HG02571 (cell line): ENCODE measurements around the gene PARD3.
"Not testable (repeated sequence)": the region's sequence is repeated elsewhere in the genome, so short reads cannot be mapped to it uniquely, and the experiment has no call there.

ENCODE experiments used
- ATAC-seq: cut with Tn5 transposase; IDR thresholded peaks from one replicate; pipeline ENCODE4 v1.9.1; 2021; ENCODE audit warnings: mild to moderate bottlenecking, moderate library complexity; ENCODE audit not compliant: unreplicated experiment

Gene PARD3

GRCh38 chr10:34800624-34801023 is 14.5 kb downstream of the PARD3 start:
- no peak for ATAC-seq

DNA sequence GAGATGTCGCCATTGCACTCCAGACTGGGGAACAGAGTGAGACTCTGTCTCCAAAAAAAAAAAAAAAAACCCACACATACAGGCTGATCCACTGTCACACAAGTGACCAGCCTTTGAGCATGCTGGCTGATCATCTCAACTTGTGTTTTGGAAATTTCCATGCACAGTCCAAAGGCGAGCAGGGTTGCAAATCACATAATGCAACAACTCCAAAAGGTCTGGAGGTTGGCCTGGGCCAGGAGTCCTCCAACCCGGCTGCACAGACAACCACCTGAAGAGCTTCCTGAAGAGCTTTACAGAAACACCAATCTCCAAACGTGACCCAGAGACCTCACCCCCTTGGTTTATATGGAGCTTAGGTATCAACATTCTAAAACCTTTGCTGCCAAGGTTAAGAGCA is 16.4 kb downstream of the PARD3 start:
- ATAC-seq, result no peak

DNA sequence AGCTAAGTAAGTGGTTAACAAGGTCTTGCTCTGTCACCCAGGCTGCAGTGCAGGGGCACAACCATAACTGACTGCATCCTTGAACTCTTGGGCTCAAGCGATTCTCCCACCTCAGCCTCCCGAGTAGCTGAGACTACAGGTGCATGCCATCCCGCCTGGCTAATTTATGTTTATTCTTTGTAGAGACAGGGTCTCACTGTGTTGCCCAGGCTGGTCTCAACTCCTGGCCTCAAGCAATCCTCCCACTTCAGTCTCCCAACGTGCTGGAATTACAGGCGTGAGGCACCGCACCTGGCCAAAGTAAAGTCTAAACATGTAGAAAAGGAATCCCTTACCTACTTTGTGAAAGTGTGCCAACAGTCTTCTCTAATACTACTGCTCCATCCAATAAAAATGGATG is 17.9 kb downstream of the PARD3 start:
- no peak for ATAC-seq

GRCh38 chr10:34796133-34796532 is 19.0 kb downstream of the PARD3 start:
- no peak for ATAC-seq

DNA sequence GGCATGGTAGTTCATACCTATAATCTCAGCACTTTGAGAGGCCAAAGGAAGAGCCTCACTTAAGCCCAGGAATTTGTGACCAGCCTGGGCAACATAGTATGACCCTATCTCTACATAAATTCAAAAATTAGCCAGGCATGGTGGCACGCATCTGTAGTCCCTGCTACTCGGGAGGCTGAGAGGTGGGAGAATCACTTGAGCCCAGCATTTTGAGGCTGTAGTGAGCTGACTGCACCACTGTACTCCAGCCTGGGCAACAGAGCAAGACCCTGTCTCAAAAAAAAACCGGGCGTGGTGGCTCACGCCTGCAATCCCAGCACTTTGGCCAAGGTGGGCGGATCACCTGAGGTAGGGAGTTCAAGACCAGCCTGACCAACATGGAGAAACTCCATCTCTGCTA is 19.8 kb downstream of the PARD3 start:
- no peak for ATAC-seq

GRCh38 chr10:34794835-34795234 is 20.3 kb downstream of the PARD3 start:
- ATAC-seq, result no peak

DNA sequence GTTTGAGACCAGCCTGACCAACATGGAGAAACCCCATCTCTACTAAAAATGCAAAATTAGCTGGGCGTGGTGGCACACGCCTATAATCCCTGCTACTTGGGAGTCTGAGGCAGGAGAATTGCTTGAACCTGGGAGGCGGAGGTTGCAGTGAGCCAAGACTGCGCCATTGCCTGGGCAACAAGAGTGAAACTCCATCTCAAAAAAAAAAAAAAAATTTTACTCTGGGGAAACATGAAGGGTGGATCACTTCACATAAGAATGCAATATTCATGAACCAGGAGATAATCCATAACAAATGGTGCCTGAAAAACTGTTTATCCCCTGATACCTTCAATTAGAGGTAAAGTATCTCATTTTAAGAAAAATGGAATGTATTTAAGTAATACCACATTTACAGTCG is 21.5 kb downstream of the PARD3 start:
- not testable (repeated sequence) for ATAC-seq

DNA sequence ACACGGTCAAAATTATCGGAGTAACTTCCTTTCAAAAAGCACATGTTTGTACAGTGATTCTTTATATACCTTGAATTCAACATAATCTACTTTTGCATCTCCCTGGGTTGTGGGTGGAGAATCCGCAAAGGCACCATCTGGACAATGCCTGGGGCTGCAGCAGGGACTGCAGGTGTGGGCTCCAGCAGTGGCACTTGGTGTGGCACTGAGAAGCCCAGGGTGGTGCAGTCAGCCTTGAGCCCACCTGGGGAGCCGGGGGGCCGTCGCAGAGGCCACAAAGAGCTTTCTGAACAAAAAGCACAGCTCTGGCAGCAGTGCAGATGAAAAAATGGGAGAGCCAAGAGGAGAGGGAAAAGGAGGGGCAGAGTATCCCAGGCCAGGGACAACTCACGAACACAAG is 22.2 kb downstream of the PARD3 start:
- ATAC-seq, result no peak

DNA sequence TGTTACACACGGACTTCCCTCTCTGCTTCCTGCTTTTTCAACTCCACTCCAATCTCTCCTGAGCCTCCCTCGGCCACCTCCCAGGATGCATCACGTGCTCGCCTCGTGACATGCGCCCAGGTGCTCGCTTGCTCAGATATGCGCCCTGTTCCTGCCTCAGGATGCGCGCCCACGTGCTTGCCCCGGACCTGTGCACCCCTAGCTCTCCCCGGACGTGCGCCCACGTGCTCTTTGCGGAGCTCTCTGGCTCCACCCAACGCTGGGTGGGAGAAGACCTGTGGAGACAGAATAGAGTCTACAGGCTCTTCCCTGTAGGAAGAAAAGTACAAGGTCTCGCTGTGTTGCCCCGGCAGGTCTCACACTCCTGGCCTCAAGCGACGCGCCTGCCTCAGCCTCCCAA is 23.1 kb downstream of the PARD3 start:
- ATAC-seq, result no peak

DNA sequence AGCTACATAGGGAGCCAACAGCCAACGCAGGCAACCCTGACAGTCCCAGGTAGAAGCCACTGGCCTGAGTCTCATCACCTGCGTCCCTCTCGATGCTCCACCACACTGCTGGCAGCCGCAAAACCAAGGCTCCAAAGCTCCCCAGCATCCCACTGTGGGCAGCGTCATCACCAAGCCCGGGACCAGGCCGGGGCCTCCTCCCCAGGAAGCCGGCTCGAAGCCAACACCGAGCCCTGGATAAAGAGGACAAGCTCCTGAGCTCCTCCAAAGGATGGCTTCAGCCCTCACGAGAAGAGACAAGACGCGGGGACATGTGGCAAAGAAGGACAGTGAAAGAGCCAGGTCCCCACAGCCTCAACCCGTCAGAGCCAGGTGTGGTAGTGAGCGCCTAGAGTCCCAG is 23.9 kb downstream of the PARD3 start:
- no peak for ATAC-seq

DNA sequence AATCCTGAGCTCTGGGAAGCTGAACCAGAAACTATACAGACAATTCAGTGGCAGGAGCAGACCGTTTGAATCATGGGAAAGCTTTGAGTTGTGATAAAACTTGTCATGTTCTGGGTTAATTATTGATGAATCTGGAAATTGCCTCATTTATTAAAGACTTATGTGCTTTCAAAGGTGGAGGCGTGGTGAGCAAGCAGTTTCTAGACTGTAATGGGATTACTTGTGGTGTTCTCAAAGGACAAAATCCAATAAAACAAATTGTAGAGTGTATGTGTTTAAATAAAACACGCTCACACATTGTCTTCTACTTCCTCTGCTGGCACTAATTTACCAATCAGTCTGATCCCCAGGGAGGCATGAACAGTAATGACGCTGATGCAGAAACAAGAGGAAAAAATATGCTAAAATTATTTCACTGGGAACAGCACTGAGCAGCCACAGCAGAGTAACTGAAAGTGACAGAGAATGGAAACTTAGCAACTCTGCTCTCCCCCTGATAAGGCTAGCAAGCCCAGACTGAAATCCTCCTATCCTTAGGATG is 25.1 kb downstream of the PARD3 start:
- ATAC-seq, result no peak

DNA sequence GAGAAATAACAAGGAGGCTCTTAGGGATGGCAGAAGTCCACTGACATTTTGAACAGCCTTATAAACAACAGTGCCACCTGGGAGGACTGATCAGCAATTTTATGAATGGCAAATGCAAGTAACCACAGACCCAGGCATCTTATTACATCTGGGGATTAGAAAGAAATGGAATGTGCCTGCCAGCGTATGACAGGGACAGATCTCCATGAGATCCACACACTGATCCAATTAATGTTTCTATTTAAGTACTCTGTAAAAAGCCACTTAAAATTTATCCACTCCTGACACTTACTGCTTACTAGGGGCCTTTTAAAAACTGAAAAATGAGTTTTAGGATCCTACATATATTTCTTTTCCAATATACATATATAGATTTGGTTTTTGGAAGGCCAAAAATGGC is 28.6 kb downstream of the PARD3 start:
- no peak for ATAC-seq

DNA sequence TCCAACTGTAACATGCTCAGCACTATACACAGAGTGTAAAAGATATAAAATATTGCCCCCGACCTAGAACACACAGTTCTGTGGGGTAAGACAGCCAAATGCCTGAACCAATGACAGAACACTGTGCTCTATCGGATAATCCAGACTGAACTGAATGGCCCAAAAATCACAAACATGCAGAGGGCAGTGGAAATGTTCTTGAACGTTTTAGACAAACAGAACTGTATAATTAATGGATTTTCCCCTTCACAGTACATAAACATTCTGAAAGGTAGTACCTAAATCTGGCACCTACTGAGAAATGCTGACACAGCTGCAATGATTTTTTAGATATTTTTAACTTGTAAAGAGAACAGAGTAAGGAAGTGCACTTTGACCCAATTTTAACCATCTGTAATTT is 33.4 kb downstream of the PARD3 start:
- ATAC-seq, result no peak

DNA sequence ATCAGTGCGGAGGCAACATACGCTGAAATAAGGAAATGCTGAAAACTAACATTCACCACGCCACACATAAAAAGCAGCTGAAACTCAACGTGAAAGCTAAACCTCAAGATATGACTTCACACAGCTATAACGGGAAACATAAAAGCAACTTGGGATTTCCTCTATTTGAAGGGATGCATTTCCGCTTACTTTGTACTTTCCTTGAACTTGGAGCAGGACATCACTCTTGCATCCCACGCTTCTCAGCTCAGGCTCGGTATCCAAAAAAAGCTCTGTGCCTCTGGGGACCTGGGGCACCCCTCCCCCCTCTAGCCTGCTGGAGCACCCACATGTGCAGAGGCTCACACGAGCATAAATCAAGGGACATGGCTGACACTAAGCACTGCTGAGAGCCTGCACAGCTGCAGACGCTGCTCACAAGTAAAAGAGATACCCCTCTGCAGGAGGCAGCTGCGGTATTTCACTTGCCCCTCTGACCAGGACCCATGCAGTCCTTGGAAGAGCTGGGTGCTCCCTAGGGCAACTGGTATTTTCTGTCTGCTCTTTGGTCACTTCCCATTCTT is 34.2 kb downstream of the PARD3 start:
- peak; percentile 74 for ATAC-seq

GRCh38 chr10:34778237-34778636 is 36.9 kb downstream of the PARD3 start:
- ATAC-seq, result no peak

DNA sequence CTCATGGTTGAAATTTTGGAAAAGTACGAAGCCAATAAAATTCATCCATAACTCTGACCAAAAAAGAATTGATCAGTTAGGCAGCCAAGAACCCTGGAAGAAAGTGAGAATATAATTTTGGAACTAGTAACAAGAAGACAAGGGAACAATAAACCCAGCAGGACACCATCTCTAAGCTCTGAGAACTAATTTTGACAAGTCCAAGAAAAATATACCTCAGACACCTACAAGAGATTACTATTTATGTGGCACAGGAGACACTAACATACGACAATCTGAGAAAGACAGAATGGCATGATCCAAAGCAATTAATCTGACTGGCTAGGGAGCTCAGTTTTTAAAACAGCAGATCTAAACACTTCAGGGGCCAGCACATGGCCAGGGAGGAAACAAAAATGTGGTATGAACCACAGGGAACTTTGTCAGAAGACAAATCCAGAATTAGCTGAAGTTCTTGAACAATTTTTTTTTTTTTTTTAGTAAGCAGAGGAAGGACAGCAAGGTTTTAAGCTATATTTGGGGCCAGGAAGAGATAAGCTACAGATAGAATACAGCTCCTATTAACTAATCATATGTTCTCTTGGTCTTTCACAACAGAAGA is 38.9 kb downstream of the PARD3 start:
- ATAC-seq, result no peak

GRCh38 chr10:34775044-34775637 is 40.0 kb downstream of the PARD3 start:
- ATAC-seq, result no peak

- no peak for ATAC-seq
These were observed 41.2 kb downstream of the PARD3 start for GRCh38 chr10:34773636-34774630.

GRCh38 chr10:34771525-34771924 is 43.6 kb downstream of the PARD3 start:
- ATAC-seq, result no peak

GRCh38 chr10:34771106-34771505 is 44.0 kb downstream of the PARD3 start:
- no peak for ATAC-seq

- no peak for ATAC-seq
These were observed 45.2 kb downstream of the PARD3 start for GRCh38 chr10:34769899-34770298.
